Fibroblast of villous mesenchyme (primary cell): ENCODE results near the gene OR13G1. TPM values are rescaled to one million over a fixed set of nuclear protein-coding genes. Genes with fewer than 3 reads are reported as not detected.

Source experiments
- DNase-seq: peaks from one replicate; pipeline ENCODE4 v3.0.0-alpha.2; 2010; ENCODE audit warnings: low read depth
- H3K4me3 ChIP-seq: 2 replicates; pipeline ENCODE4 v1.5.1; 2011; ENCODE audit warnings: low read depth, mild to moderate bottlenecking, low read length
- total RNA-seq: library from RNA; depleted of rRNA; stranded (reverse); fragments of >200 nt; gene quantifications from 2 replicates; pipeline ENCODE4 v1.2.3, GENCODE V29; 2012
- TF ChIP-seq, protein P1 (sequence below): IDR thresholded peaks from 2 replicates; pipeline ENCODE4 v1.5.1; 2012; ENCODE audit warnings: low read depth, mild to moderate bottlenecking, low read length; ENCODE audit not compliant: insufficient read depth

Gene OR13G1
- total RNA-seq, 1 donor = not detected

DNA sequence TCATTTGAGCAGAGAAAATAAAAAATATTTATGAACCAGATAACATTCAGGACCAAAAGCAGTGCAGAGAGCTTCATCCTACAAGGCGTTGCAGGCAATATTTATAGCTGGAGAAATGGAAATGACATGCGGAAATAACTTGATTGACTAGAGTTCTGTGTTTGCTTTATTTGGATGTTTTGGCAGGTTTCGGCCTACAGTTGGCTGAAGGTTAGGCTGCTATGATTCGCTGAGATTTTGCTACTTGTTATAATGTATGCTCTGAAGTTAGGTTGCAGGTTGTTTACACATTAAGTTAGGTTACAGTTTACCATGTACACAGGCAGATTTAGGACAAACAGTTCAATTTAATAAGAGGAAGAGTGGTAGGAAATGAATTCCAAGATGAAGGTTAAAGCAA is 632 bp upstream of the OR13G1 start:
- DNase-seq = no peak
- TF ChIP-seq, protein P1, sequence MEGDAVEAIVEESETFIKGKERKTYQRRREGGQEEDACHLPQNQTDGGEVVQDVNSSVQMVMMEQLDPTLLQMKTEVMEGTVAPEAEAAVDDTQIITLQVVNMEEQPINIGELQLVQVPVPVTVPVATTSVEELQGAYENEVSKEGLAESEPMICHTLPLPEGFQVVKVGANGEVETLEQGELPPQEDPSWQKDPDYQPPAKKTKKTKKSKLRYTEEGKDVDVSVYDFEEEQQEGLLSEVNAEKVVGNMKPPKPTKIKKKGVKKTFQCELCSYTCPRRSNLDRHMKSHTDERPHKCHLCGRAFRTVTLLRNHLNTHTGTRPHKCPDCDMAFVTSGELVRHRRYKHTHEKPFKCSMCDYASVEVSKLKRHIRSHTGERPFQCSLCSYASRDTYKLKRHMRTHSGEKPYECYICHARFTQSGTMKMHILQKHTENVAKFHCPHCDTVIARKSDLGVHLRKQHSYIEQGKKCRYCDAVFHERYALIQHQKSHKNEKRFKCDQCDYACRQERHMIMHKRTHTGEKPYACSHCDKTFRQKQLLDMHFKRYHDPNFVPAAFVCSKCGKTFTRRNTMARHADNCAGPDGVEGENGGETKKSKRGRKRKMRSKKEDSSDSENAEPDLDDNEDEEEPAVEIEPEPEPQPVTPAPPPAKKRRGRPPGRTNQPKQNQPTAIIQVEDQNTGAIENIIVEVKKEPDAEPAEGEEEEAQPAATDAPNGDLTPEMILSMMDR = no peak
- H3K4me3 ChIP-seq = no peak overlapping the region

DNA sequence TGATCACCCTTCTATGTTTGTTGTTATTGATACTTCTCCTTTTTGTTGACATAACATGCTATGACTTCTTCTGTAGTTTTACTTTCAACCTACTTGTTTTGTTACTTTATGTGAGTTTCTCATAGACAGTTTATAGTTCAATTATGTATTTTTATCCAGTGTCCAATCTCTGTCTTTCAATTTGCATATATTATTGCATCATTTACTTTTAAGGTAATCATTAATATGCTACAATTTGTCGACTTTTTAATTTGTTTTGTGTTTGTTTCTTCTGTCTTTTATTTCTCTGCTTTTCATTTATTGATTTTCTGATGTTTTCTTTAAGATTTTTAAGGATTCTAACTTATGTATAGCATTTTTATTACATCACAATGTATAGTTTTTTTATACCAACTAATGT is 10.3 kb downstream of the OR13G1 start:
- H3K4me3 ChIP-seq = no peak overlapping the region
- TF ChIP-seq, protein P1 = no peak
- no peak for DNase-seq

DNA sequence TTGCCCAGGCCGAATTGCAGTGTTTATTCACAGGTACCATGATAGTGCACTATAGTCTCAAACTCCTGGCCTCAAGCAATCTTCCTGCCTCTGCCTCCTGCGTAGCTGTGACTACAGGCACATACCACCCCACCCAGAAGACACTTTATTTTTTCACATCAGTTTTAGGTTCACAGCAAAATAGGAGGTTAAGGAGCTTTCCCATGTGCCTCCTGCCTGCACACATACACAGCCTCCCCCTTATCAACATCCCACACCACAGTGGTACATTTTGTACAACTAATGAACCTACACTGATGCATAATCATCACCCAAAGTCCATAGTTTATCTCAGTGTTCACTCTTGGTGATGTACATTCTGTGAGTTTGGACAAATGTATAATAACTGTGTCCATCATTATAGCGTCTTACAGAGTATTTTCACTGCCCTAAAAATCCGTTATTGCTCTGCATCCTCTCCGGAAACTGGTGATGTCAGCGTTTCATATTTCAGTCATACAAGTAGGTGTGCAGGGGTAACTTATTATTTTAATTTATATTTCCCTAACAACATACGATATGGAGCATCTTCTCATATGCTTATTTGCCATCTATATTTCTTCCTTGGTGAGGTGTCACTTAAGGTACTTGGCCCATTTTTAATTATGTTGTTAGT is 23.2 kb downstream of the OR13G1 start:
- no peak for DNase-seq
- TF ChIP-seq, protein P1 = no peak
- no peak overlapping the region for H3K4me3 ChIP-seq

DNA sequence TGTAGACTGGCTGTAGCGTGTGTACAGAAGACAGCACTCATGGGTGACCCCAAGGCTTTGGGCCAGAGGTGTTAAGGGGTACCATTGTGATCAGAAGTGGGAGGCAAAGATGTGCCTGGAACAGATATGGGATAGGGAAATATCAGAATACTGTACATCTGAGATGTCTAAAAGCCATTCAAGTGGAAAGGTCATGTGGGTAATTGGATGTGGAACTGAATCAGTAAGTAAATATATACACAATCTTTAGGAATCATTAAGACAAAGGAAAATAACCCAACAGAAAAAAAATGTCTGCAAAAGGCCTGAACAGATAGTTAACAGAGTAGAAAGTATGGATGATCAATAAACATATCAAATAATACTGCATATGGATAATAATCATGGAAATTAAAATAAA is 26.5 kb downstream of the OR13G1 start:
- DNase-seq = no peak
- TF ChIP-seq, protein P1 = no peak
- no peak overlapping the region for H3K4me3 ChIP-seq

DNA sequence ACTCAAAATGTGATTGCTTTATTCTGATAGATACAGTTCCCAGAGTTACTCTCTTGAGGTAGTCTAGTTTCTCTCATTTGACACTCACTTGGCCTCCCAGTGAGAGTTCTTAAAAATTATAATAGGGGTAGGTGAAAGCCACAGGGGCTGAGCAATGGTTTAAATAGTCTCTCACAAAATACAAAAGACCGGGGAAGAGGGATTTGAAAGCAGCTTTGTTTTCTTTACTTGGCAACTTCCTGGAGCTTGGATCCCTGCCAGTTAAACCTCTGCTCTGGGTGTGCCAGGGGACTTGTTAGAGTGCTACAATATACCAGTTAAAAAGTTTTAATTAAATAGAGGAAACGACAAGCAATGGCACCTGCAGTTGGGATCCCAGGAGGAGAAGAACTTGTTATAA is 31.7 kb downstream of the OR13G1 start:
- H3K4me3 ChIP-seq = no peak overlapping the region
- TF ChIP-seq, protein P1 = no peak
- no peak for DNase-seq

DNA sequence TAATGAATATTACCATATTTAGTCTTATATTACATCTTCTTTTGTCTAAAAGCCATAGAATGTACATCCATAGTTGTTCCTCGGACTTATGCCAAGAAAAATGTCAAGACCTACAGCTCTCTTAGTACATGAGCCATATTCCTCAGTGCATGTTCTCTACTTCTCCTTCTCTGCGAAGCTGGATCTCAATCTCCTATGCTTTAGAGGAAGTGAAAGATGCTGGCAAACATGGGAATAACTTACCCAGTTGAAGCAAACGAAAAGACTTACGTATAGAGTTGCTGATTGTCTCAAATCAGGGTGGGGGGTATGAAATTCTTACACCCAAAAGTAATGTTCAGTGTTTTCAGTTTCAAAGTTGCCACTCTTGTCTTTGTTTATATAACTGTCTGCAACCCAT is 32.7 kb downstream of the OR13G1 start:
- DNase-seq = no peak
- TF ChIP-seq, protein P1 = no peak
- no peak overlapping the region for H3K4me3 ChIP-seq

DNA sequence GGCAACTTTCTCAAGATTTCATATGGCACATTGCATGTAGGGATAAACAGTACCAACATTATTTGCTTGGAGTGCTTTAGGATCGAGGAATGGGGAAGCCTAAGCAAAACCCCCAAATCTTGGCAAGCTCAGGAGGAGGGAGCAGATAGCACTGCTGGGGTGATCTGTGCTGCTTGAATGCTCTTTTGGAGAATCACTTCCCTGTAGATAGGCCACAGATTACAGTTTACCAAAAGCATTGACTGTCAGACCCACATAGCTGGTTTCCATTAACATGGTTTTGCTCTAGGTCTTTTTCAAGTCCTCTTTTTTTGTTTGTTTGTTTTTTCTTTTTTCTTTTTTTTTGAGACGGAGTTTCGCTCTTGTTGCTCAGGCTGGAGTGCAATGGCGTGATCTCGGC is 36.8 kb downstream of the OR13G1 start:
- no peak for DNase-seq
- TF ChIP-seq, protein P1 = no peak

More for the DNA sequence above, 36.8 kb downstream of the OR13G1 start:
- no peak overlapping the region for H3K4me3 ChIP-seq
